ENCODE results near the gene PSAP. TPM values are rescaled to one million over a fixed set of nuclear protein-coding genes. Genes with fewer than 3 reads are reported as not detected.

Gene PSAP
- total RNA-seq, 1 donor from 2014 or later, result 1,124 TPM

DNA sequence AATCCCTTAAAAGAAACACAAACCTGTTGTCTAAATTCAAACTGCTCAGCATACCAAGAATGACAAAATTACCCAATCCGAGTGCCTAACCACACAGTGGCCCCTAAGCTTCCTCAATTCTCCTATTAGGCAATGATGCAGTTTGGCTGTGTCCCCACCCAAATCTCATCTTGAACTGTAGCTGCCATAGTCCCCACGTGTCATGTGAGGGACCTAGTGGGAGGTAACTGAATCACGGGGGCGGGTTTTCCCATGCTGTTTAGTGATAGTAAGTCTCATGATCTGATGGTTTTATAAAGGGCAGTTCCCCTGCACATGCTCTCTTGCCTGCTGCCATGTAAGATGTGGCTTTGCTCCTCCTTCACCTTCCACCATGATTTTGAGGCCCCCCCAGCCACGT, 21.9 kb downstream of the PSAP start:
- Histone ChIP-seq H3K27me3 (ENCODE audit: control insufficient read depth, insufficient read depth, low read length) (no peaks in the 10 kb centered on the region), H3K4me3 (ENCODE audit: low read depth, low read length) (no peak overlapping the region), H3K36me3 (ENCODE audit: control insufficient read depth, insufficient read depth, low read length) (peaks cover 40% of the 10 kb centered on the region)
- FAIRE-seq (no peak), DNase-seq (ENCODE audit: low read depth) (no peak)
- TF ChIP-seq, protein P1, sequence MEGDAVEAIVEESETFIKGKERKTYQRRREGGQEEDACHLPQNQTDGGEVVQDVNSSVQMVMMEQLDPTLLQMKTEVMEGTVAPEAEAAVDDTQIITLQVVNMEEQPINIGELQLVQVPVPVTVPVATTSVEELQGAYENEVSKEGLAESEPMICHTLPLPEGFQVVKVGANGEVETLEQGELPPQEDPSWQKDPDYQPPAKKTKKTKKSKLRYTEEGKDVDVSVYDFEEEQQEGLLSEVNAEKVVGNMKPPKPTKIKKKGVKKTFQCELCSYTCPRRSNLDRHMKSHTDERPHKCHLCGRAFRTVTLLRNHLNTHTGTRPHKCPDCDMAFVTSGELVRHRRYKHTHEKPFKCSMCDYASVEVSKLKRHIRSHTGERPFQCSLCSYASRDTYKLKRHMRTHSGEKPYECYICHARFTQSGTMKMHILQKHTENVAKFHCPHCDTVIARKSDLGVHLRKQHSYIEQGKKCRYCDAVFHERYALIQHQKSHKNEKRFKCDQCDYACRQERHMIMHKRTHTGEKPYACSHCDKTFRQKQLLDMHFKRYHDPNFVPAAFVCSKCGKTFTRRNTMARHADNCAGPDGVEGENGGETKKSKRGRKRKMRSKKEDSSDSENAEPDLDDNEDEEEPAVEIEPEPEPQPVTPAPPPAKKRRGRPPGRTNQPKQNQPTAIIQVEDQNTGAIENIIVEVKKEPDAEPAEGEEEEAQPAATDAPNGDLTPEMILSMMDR (IDR thresholded peaks at IDR 0.05; ENCODE audit: insufficient read depth, low read length, severe bottlenecking), result no peak

DNA sequence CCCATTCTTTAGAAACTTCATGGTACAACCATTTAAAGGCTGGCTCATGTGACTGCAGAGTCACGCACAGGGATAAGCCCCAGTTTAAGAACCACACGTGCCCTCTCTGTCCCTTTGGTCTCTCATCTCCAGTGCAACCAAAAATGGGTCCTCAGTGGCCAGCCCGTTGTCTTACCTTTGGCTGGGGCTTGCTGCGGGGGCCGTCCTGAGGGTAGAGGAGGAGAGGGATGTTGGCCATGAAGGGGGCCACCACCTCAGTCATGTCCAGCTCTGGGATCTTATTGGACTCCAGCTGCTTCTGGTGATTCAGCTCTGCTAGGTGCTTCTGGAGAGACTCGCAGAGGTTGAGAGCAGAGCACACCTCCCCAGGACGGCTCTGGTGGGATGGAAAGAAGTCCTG, 22.3 kb downstream of the PSAP start:
- TF ChIP-seq, protein P1 (IDR thresholded peaks at IDR 0.05; ENCODE audit: insufficient read depth, low read length, severe bottlenecking), result no peak
- DNase-seq (ENCODE audit: low read depth), result no peak
- Histone ChIP-seq H3K36me3 (ENCODE audit: control insufficient read depth, insufficient read depth, low read length) (peaks cover 43% of the 10 kb centered on the region), H3K27me3 (ENCODE audit: control insufficient read depth, insufficient read depth, low read length) (no peaks in the 10 kb centered on the region), H3K4me3 (ENCODE audit: low read depth, low read length) (no peak overlapping the region)
- no peak for FAIRE-seq

DNA sequence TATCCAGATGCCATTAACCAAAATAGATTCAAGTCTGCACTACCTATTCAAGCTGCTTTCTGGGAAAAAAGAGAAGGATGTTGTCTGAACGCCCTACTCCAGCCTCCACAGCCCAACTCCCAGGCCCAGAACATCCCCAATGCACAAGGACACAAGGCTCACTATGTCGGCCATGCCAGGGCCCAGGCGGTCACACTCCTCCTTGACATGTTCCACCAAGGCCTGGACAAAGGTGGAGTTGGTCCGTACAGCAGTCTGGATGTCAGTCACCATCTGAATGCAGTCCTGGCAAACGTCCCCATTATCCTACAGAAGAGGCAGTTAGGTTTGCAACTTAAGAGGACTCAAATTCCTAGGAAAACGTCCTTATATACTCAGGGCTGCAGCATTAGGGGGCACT, 23.2 kb downstream of the PSAP start:
- no peaks in the 10 kb centered on the region for H3K27me3 ChIP-seq (ENCODE audit: control insufficient read depth, insufficient read depth, low read length)
- peaks cover 48% of the 10 kb centered on the region for H3K36me3 ChIP-seq (ENCODE audit: control insufficient read depth, insufficient read depth, low read length)
- no peak overlapping the region for H3K4me3 ChIP-seq (ENCODE audit: low read depth, low read length)
- DNase-seq (ENCODE audit: low read depth) (no peak), FAIRE-seq (no peak)
- TF ChIP-seq, protein P1 (IDR thresholded peaks at IDR 0.05; ENCODE audit: insufficient read depth, low read length, severe bottlenecking), result no peak

DNA sequence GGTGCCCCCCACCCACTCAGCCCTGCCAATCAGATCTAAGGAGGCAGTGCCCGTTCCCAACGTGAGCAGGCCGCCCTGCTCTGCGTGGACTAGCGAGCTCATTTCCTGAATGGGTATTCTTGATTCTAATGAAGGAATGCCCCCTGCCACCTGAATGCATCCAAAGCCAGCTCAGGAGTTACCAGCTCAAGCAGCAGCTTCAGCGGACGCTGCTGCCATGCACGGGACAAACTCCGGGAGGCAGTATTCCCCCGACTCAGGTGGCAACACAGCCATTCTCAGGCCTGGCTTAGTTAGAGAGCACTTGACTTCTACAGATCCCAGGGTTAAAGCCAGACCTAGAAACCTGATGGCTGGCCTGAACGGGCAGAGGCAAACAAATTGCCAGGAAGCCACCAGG, 25.8 kb downstream of the PSAP start:
- H3K36me3 ChIP-seq (ENCODE audit: control insufficient read depth, insufficient read depth, low read length), result peaks cover 48% of the 10 kb centered on the region
- DNase-seq (ENCODE audit: low read depth) (no peak), FAIRE-seq (no peak)
- TF ChIP-seq, protein P1 (IDR thresholded peaks at IDR 0.05; ENCODE audit: insufficient read depth, low read length, severe bottlenecking), result no peak
- no peak overlapping the region for H3K4me3 ChIP-seq (ENCODE audit: low read depth, low read length)
- H3K27me3 ChIP-seq (ENCODE audit: control insufficient read depth, insufficient read depth, low read length), result no peaks in the 10 kb centered on the region

DNA sequence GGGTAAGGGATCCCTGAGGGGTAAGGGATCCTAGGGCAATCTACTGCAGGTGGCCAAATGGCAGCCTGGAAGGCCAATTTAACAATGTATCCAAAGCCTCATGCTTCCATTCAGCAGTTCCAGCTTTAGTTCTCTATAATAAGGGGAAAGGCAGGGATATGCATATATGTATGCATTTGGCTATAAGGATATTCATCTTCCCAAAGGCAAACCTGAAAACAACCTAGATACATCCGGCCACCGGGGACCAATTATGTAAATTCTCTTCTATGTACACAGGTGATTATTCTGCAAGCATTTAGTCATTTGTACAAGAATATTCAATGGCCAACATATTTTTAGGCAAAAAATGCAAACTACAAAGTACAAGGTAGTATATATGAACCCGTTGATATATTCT, 26.7 kb downstream of the PSAP start:
- FAIRE-seq (no peak), DNase-seq (ENCODE audit: low read depth) (no peak)
- H3K4me3 ChIP-seq (ENCODE audit: low read depth, low read length), result no peak overlapping the region
- TF ChIP-seq, protein P1 (IDR thresholded peaks at IDR 0.05; ENCODE audit: insufficient read depth, low read length, severe bottlenecking), result no peak
- H3K36me3 ChIP-seq (ENCODE audit: control insufficient read depth, insufficient read depth, low read length), result peaks cover 52% of the 10 kb centered on the region
- H3K27me3 ChIP-seq (ENCODE audit: control insufficient read depth, insufficient read depth, low read length), result no peaks in the 10 kb centered on the region

DNA sequence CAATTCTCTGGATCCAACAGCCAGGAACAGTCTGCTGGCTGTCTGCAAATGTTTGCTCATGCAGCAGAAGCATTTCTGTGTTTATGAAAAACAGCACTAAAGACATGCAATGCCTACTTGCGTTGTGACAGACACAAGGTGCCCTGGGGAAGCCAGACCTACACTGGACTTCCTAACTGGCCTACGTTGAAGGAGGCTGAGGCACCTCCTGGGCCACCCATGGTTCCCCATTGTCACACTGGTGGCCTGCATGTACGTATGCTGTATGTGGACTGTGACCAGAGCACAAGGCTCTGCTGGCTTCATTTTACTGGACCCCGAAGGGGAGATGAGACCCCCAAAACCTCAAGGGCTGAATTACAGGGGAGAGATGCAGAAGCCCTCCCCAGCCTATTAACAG, 27.7 kb downstream of the PSAP start:
- Histone ChIP-seq H3K4me3 (ENCODE audit: low read depth, low read length) (no peak overlapping the region), H3K27me3 (ENCODE audit: control insufficient read depth, insufficient read depth, low read length) (no peaks in the 10 kb centered on the region), H3K36me3 (ENCODE audit: control insufficient read depth, insufficient read depth, low read length) (peaks cover 54% of the 10 kb centered on the region)
- no peak for FAIRE-seq
- TF ChIP-seq, protein P1 (IDR thresholded peaks at IDR 0.05; ENCODE audit: insufficient read depth, low read length, severe bottlenecking), result no peak
- no peak for DNase-seq (ENCODE audit: low read depth)
